GM21723 (cell line): ENCODE results near the gene LMTK3.

Experiments
- ATAC-seq: cut with Tn5 transposase; IDR thresholded peaks from one replicate; pipeline ENCODE4 v1.9.1; 2021; ENCODE audit warnings: mild to moderate bottlenecking, moderate library complexity; ENCODE audit not compliant: unreplicated experiment

LMTK3 gene

GRCh38 chr19:48509467-48510194 is 2.0 kb downstream of the LMTK3 start:
- ATAC-seq = no peak

GRCh38 chr19:48508729-48509411 is 2.8 kb downstream of the LMTK3 start:
- ATAC-seq = no peak

GRCh38 chr19:48507911-48508439 is 3.7 kb downstream of the LMTK3 start:
- no peak for ATAC-seq

- ATAC-seq = no peak
These were observed 5.4 kb downstream of the LMTK3 start for GRCh38 chr19:48506138-48506733.

- ATAC-seq = no peak
These were observed 9.2 kb downstream of the LMTK3 start for GRCh38 chr19:48502350-48503018.

- ATAC-seq = no peak
These were observed 9.9 kb downstream of the LMTK3 start for GRCh38 chr19:48501494-48502349.

GRCh38 chr19:48500830-48501493 is 10.7 kb downstream of the LMTK3 start:
- no peak for ATAC-seq

GRCh38 chr19:48499316-48500090 is 12.1 kb downstream of the LMTK3 start:
- no peak for ATAC-seq

- no peak for ATAC-seq
These were observed 12.9 kb downstream of the LMTK3 start for GRCh38 chr19:48498595-48499311.

GRCh38 chr19:48497728-48498594 is 13.7 kb downstream of the LMTK3 start:
- no peak for ATAC-seq

- no peak for ATAC-seq
These were observed 14.5 kb downstream of the LMTK3 start for GRCh38 chr19:48496959-48497727.

GRCh38 chr19:48495396-48495795 is 16.2 kb downstream of the LMTK3 start:
- ATAC-seq = no peak

- ATAC-seq = peak; percentile 20
These were observed 17.8 kb downstream of the LMTK3 start for GRCh38 chr19:48493718-48494401.

GRCh38 chr19:48492925-48493717 is 18.5 kb downstream of the LMTK3 start:
- ATAC-seq = peak; percentile 74

GRCh38 chr19:48491793-48492123 is 19.9 kb downstream of the LMTK3 start:
- no peak for ATAC-seq
